ENCODE measurements around the gene RPS21.
A peak's percentile ranks its signal among the peaks of the same experiment; 100 is the strongest.

Gene RPS21

GRCh38 chr20:62381202-62381797 lies 5.6 kb upstream of the RPS21 start:
- DNase-seq (ENCODE audit: low read depth) = no peak

- DNase-seq (ENCODE audit: low read depth) = no peak
These were observed 5.1 kb upstream of the RPS21 start for GRCh38 chr20:62381842-62382241.

DNA sequence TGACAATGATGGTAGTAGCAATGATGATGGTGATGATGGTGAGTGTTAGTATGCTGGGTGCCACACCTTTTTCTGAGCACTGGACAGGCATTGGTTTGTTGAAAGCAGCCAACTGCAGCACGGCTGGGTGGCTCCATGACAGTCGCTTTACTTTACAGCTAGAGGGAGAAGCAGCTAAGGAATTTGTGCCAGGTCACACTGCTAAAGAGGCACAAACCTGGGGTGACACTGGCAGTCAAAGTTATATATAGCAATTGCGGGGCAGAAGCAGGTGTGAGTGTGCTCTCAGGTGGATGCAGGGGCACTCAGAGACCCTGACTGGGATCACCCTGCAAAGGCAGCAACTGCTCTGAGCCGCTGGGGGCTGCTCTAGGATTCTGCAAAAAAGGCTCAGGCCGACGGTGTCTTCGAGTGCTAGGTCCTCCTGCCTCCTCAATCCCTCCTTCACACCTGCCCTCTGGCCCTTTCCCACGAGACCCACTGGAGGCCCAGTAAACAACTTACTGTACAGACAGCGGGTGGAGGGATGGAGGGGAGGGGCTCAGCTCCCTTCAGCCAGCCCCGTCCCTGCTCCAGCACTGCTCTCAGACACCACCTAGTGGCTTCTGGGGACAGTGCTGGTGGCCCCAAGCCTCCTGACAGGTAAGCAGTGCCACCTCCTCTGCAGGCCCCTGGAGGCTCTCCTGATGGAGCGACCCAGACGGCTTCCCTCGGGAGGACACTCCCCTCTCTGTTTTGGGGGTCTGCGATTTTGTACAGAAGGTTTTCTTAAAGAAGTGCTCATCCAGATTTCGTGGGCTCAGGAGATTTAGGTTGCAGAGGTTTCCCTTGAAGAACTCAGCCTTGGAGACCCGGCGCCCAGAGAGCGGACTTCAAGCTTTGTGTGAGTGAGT lies 4.4 kb upstream of the RPS21 start:
- peak; percentile 66 for DNase-seq (ENCODE audit: low read depth)

- DNase-seq (ENCODE audit: low read depth) = no peak
These were observed 463 bp downstream of the RPS21 start for GRCh38 chr20:62387219-62387913.

DNA sequence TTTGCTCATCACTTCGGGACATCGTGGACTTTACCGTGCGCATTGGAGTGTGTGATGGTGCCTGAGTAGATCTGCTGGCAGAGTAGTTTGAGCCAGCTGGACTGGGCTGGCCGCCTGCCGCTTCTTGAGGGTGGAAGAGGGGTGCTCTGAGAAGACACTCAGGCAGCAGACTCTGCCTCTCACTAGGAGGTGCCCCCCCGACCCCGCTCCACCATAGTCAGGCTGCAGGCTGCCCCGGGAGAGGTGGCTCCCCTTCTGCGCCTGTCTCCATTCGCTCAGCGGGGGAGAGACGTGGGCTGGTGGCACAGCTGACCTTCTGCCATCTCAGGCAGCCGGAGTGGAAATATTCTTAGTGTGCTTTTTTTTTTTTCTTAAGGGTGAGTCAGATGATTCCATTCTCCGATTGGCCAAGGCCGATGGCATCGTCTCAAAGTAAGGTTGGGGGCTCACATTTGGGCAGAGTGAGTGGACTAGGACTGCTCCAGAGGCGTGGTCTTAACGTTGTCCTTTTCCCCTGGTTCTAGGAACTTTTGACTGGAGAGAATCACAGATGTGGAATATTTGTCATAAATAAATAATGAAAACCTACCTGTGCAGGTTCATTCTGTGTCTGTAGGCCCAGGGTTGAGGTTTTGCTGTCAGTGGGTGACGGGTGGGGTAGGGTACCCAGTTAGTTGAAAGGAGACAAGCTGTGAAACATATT lies 1.2 kb downstream of the RPS21 start:
- DNase-seq (ENCODE audit: low read depth) = no peak

DNA sequence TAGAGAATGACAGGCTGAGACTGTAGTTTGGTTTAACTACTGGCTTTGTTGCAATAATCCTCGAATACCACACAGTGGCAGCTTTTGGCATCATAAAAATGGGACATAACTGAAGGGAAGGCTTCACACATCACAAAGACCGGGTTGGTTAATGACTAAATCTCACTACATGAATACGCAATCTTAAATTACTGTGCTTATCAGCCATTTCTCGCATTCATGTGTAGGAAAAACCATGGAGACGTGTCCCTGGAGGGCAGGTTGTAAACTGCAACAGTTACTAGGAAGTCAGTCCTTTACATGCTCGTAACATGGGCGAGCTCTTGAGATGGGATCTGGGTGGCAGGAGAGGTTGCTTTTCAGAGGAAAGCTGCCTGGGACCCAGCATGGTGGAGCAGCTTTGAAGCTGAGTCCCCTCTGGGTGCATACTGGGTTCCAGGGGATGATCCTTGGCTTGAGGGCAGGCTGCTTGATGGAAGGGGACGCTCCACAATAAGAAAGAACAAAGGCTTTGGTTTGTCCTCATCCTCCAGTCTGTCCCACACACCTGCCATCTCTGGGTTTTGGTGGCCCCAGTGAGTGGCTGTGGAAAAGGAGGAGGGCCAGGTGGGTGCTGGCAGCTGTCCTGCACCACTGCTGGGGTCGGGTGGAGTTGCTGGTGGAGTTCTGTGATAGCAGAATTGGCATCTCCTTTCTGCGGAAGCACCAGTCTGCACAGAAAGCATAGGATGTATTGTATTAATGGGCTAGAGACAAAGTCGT lies 2.1 kb downstream of the RPS21 start:
- no peak for DNase-seq (ENCODE audit: low read depth)

DNA sequence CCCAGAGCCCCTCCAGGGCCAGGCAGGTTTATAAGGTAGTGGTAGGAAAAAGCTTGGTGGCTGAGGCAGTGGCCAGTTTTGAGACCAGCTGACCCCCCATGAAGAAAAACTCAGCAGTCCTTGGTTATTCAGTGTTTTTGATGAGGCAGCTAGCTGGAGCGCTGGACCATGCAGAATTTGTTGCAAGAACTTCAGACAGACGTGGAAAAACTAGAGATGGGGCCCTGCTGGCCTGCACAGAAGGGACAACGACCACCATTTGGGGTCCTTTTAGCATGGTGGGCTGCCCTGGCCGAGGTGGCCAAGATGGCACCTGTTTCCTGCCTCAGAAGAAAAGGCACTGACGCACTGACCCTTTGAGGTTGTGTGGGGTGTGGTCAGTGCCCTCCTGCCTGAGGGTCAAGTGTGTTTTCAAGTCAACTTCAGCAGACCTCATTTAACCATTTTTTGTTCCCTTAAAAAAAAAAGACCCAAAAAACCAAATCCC lies 2.7 kb downstream of the RPS21 start:
- DNase-seq (ENCODE audit: low read depth) = no peak

DNA sequence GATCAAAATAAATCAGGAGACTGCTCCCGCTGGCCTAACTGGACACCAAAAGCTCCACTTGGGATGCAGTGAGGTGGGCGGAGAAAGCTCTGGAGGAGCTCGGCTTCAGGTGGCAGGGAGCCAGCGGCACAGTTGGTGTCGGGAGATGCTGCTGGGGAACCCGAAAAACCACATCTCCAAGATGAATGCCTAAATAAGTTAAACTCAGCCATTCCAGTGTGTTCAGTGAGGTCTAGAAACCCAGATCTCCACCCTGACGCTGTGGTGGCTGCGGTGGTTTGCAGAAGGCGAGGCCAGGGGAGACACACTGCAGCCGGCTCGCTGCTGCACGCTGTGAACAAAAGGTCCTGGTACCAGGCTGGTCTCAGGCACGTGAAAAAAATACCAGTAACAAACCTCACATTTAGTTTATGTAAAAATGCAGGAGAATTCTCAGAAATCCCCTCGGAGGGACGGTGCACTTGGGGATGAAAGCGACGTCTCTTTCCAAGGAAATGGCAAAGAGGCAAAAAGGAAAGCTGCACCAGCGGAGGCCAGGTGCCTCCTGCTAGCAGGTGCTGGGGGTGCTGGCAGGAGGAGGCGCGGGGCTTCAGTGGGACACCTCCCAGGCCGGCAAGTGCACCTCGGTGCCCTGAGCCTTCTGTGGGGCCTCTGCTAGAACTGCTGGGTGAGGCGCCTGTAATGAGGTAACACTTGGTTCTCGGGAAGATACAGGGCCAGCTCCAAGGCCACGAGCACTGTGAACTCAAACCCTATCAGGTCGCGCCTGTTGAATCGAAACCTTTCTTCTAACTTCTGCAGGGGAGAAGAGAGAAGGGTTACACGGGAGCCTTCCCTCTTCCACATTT lies 3.6 kb downstream of the RPS21 start:
- DNase-seq (ENCODE audit: low read depth) = no peak

- DNase-seq (ENCODE audit: low read depth) = no peak
These were observed 4.5 kb downstream of the RPS21 start for GRCh38 chr20:62391165-62392076.

DNA sequence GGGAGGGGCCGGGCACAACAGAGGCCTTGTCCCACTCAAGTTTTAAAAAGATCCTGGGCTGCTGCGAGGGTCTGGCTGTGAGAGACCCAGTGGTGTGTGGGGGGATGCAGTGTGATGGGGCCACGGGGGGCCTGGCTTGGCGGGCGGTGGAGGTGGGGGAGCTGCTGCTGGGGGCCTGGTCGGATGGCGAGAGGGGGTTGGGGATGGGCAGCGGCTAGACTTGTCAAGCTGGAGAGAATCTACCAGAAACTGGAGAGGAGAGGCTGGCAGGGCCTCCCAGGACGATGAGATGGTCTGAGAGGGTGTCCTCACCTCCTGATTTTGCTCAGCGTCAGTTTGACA lies 5.1 kb downstream of the RPS21 start:
- no peak for DNase-seq (ENCODE audit: low read depth)

- DNase-seq (ENCODE audit: low read depth) = no peak
These were observed 5.9 kb downstream of the RPS21 start for GRCh38 chr20:62392621-62393334.

GRCh38 chr20:62393335-62393665 lies 6.4 kb downstream of the RPS21 start:
- DNase-seq (ENCODE audit: low read depth) = no peak

DNA sequence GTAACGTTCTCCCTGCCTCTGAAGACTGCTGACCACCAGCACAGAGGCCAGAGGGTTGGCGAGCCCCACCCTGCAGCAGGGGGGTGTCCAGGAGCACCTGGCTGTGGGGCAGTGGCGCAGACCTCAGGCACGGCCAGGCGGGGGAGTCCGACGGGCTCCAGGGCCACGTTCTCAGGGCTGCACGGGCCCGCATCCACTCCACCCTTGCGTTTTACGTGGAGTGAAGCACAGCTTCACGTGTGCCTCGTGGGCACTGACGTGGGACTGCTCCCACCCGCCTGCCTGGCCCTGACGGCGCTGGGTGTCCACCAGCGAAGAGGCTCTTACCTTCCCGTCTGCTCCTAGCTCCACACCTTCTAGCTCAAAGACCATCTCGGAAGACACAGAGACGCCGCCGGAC lies 6.9 kb downstream of the RPS21 start:
- no peak for DNase-seq (ENCODE audit: low read depth)

GRCh38 chr20:62394248-62395245 lies 7.6 kb downstream of the RPS21 start:
- DNase-seq (ENCODE audit: low read depth) = no peak

DNA sequence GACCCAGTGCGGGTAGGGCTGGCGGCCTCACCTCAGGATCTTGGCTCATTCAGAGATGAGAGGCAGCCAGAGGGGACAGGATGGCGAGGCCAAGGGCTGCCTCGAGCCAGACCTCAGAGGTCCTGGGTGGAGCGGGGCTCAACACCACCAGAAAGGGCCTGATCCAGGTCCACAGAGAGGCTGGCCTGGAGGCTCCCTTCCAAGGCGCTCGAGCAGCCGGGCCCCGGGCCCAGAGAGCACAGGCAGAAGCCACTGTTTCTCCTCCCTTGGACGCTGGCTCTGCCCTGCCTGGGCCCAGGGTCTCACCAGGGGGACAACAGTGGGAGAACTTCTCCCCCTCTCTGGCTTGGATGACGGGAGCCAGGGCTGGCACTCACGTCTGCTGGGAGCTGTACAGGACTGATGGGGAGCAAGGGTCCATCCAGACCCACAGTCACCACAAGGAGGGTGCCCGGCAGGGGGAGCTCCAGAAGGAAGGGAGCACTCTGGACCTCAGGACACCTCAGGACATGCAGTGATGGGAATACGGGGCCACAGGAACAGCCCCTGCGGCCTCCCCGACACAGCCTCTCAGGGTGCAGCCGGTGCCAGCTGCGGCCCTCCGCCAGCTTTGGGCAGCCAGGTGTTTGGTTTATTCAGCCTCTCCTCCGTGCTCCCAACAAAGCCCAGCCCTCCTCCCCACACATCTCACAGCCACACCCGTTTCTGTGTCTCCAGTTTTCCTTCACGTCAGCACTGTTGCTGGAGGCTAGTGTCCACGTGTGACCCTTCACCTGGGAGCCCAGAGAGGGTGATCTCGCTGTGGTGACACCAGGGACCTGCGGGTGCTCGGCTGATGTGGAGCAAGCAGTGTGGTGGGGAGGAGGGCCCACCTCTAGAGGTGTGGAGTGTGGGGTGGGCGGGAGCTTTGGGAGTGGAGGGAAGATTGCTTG lies 8.7 kb downstream of the RPS21 start:
- DNase-seq (ENCODE audit: low read depth) = no peak

DNA sequence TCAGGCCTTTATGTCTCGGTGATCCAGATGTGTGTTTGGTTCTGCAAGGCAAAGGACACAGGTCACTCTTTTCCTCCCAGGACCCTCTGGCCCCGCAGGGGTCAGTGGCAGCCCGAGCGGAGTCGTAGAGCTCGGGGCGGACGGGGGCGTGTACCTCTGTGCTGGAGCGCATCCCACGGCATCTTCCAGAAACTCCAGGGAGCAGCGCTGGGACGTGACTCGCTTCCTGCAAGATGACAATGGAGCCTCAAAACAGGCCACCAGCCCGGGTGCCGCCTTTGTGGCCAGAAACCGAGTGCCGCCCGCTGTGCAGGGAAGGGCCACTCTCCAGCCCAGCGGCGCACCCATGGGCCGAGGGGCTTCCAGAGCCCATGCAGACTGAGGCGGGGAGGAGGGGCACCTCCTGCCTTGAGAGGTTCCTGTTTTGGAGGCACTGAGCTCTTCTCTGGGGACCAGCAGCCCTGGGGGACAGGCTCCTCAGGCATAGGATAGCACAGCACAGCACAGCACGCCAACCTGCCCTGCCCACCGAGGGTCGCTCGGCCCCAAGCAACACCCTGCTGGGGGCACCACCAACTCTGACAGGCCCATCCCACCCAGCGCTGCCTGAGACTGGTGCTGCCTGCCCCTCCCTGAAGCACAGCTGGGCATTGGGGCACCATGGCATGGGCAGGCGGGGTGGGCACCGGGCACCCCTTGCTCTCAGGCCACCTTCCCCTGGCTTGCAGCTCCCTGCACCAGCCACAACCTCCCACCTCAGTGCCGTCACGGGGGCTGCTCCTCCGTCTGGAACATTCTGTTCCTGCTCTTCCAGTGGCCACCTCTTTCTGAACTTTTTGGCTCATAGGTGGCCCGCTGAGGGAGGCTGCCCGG lies 9.7 kb downstream of the RPS21 start:
- no peak for DNase-seq (ENCODE audit: low read depth)

Data from activated T-helper 9 cell treated with anti-CD3 and anti-CD28 coated beads, Interleukin-2, amount 50 U/mL, for 16 hours (primary cell).